ENCODE measurements around the gene EXD3. TPM values are rescaled to one million over a fixed set of nuclear protein-coding genes. Genes with fewer than 3 reads are reported as not detected.
A peak's percentile ranks its signal among the peaks of the same experiment; 100 is the strongest.

EXD3 gene
- total and polyA plus RNA-seq, 9 of the 15 experiments (the other 6 are each of a cell fraction or from before 2014, with no cell fraction given) = 0.29 to 12.5 (median 3.9) TPM

DNA sequence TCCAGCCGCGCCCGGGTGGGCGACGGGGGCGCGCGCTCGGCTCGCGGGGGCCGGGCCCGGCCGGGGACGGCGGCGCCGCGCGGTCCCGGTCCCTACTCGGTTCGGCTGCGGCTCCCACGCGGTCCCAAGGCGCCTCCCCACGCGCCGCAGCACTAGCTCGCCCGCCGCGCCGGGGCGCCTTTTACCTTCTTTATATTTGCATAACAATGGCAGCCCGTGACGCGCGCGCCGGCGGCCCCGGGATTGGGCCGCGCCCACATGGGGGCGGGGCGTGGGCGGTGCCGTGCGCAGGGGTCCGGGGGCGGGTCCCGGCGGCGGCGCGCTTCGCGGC lies 120.9 kb downstream of the EXD3 start, which contains the start of gene NRARP (continued):
- TF ChIP-seq, protein P1, sequence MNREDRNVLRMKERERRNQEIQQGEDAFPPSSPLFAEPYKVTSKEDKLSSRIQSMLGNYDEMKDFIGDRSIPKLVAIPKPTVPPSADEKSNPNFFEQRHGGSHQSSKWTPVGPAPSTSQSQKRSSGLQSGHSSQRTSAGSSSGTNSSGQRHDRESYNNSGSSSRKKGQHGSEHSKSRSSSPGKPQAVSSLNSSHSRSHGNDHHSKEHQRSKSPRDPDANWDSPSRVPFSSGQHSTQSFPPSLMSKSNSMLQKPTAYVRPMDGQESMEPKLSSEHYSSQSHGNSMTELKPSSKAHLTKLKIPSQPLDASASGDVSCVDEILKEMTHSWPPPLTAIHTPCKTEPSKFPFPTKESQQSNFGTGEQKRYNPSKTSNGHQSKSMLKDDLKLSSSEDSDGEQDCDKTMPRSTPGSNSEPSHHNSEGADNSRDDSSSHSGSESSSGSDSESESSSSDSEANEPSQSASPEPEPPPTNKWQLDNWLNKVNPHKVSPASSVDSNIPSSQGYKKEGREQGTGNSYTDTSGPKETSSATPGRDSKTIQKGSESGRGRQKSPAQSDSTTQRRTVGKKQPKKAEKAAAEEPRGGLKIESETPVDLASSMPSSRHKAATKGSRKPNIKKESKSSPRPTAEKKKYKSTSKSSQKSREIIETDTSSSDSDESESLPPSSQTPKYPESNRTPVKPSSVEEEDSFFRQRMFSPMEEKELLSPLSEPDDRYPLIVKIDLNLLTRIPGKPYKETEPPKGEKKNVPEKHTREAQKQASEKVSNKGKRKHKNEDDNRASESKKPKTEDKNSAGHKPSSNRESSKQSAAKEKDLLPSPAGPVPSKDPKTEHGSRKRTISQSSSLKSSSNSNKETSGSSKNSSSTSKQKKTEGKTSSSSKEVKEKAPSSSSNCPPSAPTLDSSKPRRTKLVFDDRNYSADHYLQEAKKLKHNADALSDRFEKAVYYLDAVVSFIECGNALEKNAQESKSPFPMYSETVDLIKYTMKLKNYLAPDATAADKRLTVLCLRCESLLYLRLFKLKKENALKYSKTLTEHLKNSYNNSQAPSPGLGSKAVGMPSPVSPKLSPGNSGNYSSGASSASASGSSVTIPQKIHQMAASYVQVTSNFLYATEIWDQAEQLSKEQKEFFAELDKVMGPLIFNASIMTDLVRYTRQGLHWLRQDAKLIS (CRISPR knock-in tag; IDR thresholded peaks at IDR 0.05) = no peak
- TF ChIP-seq, protein P2, sequence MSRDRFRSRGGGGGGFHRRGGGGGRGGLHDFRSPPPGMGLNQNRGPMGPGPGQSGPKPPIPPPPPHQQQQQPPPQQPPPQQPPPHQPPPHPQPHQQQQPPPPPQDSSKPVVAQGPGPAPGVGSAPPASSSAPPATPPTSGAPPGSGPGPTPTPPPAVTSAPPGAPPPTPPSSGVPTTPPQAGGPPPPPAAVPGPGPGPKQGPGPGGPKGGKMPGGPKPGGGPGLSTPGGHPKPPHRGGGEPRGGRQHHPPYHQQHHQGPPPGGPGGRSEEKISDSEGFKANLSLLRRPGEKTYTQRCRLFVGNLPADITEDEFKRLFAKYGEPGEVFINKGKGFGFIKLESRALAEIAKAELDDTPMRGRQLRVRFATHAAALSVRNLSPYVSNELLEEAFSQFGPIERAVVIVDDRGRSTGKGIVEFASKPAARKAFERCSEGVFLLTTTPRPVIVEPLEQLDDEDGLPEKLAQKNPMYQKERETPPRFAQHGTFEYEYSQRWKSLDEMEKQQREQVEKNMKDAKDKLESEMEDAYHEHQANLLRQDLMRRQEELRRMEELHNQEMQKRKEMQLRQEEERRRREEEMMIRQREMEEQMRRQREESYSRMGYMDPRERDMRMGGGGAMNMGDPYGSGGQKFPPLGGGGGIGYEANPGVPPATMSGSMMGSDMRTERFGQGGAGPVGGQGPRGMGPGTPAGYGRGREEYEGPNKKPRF (IDR thresholded peaks at IDR 0.05; ENCODE audit: low read depth, low read length) = no peak
- TF ChIP-seq BMI1 (IDR thresholded peaks at IDR 0.05; ENCODE audit: low read length) (no peak), CBX3 (IDR thresholded peaks at IDR 0.05; ENCODE audit: borderline replicate concordance in 1 of 2, low read length in 2 of 2) (no peak), SAFB (IDR thresholded peaks at IDR 0.05; ENCODE audit: borderline replicate concordance, low read depth, low read length) (no peak), POU5F1 (IDR thresholded peaks at IDR 0.05; ENCODE audit: borderline replicate concordance, low read depth, low read length, partially characterized antibody) (no peak), GATAD2B (IDR thresholded peaks at IDR 0.05; ENCODE audit: borderline replicate concordance) (0 out of 2 replicates have a peak, but pooled peaks have one; percentile 12), GTF2E2 (tag; IDR thresholded peaks at IDR 0.05) (no peak), ILK (tag; IDR thresholded peaks at IDR 0.05; ENCODE audit: borderline replicate concordance, low read depth) (no peak), KDM4B (IDR thresholded peaks at IDR 0.05; ENCODE audit: borderline replicate concordance in 2 of 2, low read depth in 1 of 2) (no peak)
- TF ChIP-seq, protein P3, sequence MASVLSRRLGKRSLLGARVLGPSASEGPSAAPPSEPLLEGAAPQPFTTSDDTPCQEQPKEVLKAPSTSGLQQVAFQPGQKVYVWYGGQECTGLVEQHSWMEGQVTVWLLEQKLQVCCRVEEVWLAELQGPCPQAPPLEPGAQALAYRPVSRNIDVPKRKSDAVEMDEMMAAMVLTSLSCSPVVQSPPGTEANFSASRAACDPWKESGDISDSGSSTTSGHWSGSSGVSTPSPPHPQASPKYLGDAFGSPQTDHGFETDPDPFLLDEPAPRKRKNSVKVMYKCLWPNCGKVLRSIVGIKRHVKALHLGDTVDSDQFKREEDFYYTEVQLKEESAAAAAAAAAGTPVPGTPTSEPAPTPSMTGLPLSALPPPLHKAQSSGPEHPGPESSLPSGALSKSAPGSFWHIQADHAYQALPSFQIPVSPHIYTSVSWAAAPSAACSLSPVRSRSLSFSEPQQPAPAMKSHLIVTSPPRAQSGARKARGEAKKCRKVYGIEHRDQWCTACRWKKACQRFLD (CRISPR knock-in tag; IDR thresholded peaks at IDR 0.05) = peak; percentile 66; the same call in 1 of the 2 replicates
- TF ChIP-seq, protein P4, sequence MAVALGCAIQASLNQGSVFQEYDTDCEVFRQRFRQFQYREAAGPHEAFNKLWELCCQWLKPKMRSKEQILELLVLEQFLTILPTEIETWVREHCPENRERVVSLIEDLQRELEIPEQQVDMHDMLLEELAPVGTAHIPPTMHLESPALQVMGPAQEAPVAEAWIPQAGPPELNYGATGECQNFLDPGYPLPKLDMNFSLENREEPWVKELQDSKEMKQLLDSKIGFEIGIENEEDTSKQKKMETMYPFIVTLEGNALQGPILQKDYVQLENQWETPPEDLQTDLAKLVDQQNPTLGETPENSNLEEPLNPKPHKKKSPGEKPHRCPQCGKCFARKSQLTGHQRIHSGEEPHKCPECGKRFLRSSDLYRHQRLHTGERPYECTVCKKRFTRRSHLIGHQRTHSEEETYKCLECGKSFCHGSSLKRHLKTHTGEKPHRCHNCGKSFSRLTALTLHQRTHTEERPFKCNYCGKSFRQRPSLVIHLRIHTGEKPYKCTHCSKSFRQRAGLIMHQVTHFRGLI (CRISPR knock-in tag; IDR thresholded peaks at IDR 0.05) = no peak
- TF ChIP-seq, protein P5, sequence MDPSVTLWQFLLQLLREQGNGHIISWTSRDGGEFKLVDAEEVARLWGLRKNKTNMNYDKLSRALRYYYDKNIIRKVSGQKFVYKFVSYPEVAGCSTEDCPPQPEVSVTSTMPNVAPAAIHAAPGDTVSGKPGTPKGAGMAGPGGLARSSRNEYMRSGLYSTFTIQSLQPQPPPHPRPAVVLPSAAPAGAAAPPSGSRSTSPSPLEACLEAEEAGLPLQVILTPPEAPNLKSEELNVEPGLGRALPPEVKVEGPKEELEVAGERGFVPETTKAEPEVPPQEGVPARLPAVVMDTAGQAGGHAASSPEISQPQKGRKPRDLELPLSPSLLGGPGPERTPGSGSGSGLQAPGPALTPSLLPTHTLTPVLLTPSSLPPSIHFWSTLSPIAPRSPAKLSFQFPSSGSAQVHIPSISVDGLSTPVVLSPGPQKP (CRISPR knock-in tag; IDR thresholded peaks at IDR 0.05) = no peak
- TF ChIP-seq, protein P6, sequence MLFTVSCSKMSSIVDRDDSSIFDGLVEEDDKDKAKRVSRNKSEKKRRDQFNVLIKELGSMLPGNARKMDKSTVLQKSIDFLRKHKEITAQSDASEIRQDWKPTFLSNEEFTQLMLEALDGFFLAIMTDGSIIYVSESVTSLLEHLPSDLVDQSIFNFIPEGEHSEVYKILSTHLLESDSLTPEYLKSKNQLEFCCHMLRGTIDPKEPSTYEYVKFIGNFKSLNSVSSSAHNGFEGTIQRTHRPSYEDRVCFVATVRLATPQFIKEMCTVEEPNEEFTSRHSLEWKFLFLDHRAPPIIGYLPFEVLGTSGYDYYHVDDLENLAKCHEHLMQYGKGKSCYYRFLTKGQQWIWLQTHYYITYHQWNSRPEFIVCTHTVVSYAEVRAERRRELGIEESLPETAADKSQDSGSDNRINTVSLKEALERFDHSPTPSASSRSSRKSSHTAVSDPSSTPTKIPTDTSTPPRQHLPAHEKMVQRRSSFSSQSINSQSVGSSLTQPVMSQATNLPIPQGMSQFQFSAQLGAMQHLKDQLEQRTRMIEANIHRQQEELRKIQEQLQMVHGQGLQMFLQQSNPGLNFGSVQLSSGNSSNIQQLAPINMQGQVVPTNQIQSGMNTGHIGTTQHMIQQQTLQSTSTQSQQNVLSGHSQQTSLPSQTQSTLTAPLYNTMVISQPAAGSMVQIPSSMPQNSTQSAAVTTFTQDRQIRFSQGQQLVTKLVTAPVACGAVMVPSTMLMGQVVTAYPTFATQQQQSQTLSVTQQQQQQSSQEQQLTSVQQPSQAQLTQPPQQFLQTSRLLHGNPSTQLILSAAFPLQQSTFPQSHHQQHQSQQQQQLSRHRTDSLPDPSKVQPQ (CRISPR knock-in tag; IDR thresholded peaks at IDR 0.05; ENCODE audit: borderline replicate concordance) = no peak
